DMS53 (cell line): ENCODE results near the gene RPL7A.
"Not testable (repeated sequence)": the region's sequence is repeated elsewhere in the genome, so short reads cannot be mapped to it uniquely, and the experiment has no call there.

Experiments used
- DNase-seq: peaks from one replicate; lab custom pipeline; 2025; lab: John Stamatoyannopoulos, UW

The RPL7A gene

GRCh38 chr9:133369422-133369821, 21.4 kb downstream of the RPL7A start:
- no peak for DNase-seq

- DNase-seq = no peak
Observed at GRCh38 chr9:133369933-133370332, 21.9 kb downstream of the RPL7A start.

- no peak for DNase-seq
Observed at GRCh38 chr9:133370685-133371084, 22.7 kb downstream of the RPL7A start.

GRCh38 chr9:133371261-133371711, 23.3 kb downstream of the RPL7A start:
- no peak for DNase-seq

- DNase-seq = no peak
Observed at GRCh38 chr9:133372144-133372543, 24.1 kb downstream of the RPL7A start.

GRCh38 chr9:133374612-133375115, 26.6 kb downstream of the RPL7A start:
- no peak for DNase-seq

- peak; percentile 72 for DNase-seq
Observed at GRCh38 chr9:133375116-133375723, 27.2 kb downstream of the RPL7A start.

- DNase-seq = peak; percentile 98
Observed at GRCh38 chr9:133375724-133376654, 28.0 kb downstream of the RPL7A start, which contains the start of the genes STKLD1 and SURF4. Gene STKLD1, plus strand, starts transcription at chr9:133376366. Its CDS starts 108 bp downstream, at chr9:133376474. Gene SURF4, minus strand, starts transcription at chr9:133376060. Its CDS starts 91 bp downstream, at chr9:133375969.

GRCh38 chr9:133377280-133377679, 29.3 kb downstream of the RPL7A start:
- DNase-seq = not testable (repeated sequence)

GRCh38 chr9:133377721-133378216, 29.8 kb downstream of the RPL7A start:
- DNase-seq = peak; percentile 59

GRCh38 chr9:133378408-133378962, 30.5 kb downstream of the RPL7A start:
- no peak for DNase-seq

GRCh38 chr9:133379153-133380086, 31.4 kb downstream of the RPL7A start:
- no peak for DNase-seq

- no peak for DNase-seq
Observed at GRCh38 chr9:133380734-133381133, 32.7 kb downstream of the RPL7A start.

GRCh38 chr9:133382507-133383141, 34.6 kb downstream of the RPL7A start:
- no peak for DNase-seq

GRCh38 chr9:133383438-133383837, 35.4 kb downstream of the RPL7A start:
- DNase-seq = no peak

- DNase-seq = no peak
Observed at GRCh38 chr9:133384736-133385321, 36.8 kb downstream of the RPL7A start.

- no peak for DNase-seq
Observed at GRCh38 chr9:133385452-133385851, 37.4 kb downstream of the RPL7A start.

GRCh38 chr9:133386338-133386737, 38.3 kb downstream of the RPL7A start:
- DNase-seq = no peak

- no peak for DNase-seq
Observed at GRCh38 chr9:133387680-133388079, 39.7 kb downstream of the RPL7A start.

GRCh38 chr9:133389025-133389557, 41.1 kb downstream of the RPL7A start:
- DNase-seq = no peak
